GM18502 (cell line): ENCODE data around the gene NKX1-1.
"Not testable (repeated sequence)": the region's sequence is repeated elsewhere in the genome, so short reads cannot be mapped to it uniquely, and the experiment has no call there.

Experiments
- ATAC-seq: cut with Tn5 transposase; IDR thresholded peaks from one replicate; pipeline ENCODE4 v1.9.1; 2021; ENCODE audit warnings: mild to moderate bottlenecking; ENCODE audit not compliant: unreplicated experiment, poor library complexity

The NKX1-1 gene

GRCh38 chr4:1406394-1406980 lies at the start of gene NKX1-1:
Gene NKX1-1 (minus strand): TSS chr4:1406442. CDS start chr4:1406442, 0 bp downstream.
- no peak for ATAC-seq

GRCh38 chr4:1453731-1454130 lies 47.5 kb upstream of the NKX1-1 start:
- ATAC-seq = no peak

GRCh38 chr4:1452431-1453051 lies 46.3 kb upstream of the NKX1-1 start:
- ATAC-seq = no peak

GRCh38 chr4:1451752-1452122 lies 45.5 kb upstream of the NKX1-1 start:
- no peak for ATAC-seq

GRCh38 chr4:1451106-1451751 lies 45.0 kb upstream of the NKX1-1 start:
- ATAC-seq = no peak

GRCh38 chr4:1449833-1450741 lies 43.8 kb upstream of the NKX1-1 start:
- no peak for ATAC-seq

- no peak for ATAC-seq
These were observed 43.2 kb upstream of the NKX1-1 start for GRCh38 chr4:1449475-1449832.

- ATAC-seq = no peak
These were observed 42.6 kb upstream of the NKX1-1 start for GRCh38 chr4:1448589-1449420.

- ATAC-seq = no peak
These were observed 41.7 kb upstream of the NKX1-1 start for GRCh38 chr4:1447676-1448588.

- ATAC-seq = no peak
These were observed 40.5 kb upstream of the NKX1-1 start for GRCh38 chr4:1446502-1447386.

GRCh38 chr4:1445716-1446445 lies 39.6 kb upstream of the NKX1-1 start:
- no peak for ATAC-seq

GRCh38 chr4:1443688-1444172 lies 37.5 kb upstream of the NKX1-1 start:
- not testable (repeated sequence) for ATAC-seq

- ATAC-seq = no peak
These were observed 20.8 kb upstream of the NKX1-1 start for GRCh38 chr4:1427010-1427409.

- no peak for ATAC-seq
These were observed 15.4 kb upstream of the NKX1-1 start for GRCh38 chr4:1421657-1422056.

- ATAC-seq = no peak
These were observed 13.5 kb upstream of the NKX1-1 start for GRCh38 chr4:1419708-1420107.

- ATAC-seq = no peak
These were observed 12.4 kb upstream of the NKX1-1 start for GRCh38 chr4:1418494-1419285.
